Measurements from ENCODE around the gene LRPAP1. TPM values are rescaled to one million over a fixed set of nuclear protein-coding genes. Genes with fewer than 3 reads are reported as not detected.

The LRPAP1 gene
- total RNA-seq, 1 donor from 2014 or later: 88.1 TPM

DNA sequence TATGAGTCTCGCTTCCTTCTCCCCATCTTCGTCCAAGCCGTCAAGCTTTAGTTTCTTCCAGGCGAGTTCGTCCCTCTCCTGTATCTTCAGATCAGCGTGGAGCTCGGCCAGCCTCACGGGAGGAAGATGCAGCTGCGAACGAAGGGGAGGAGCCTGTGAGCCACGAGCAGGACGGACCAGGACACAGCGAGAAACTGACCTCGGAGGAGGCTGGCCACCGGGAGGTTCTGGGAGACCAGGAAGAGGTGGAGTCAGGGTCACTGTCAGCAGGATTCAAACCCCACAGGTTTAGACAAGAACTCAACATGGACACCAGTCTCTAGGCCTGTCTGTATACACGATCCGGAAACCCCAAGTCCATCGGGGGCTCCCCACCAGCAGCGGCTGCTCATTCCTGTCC lies 7.3 kb downstream of the LRPAP1 start:
- intact Hi-C loops (cut with micrococcal nuclease): no loop called here
- H3K4me3 Mint-ChIP-seq: no peak overlapping the region

DNA sequence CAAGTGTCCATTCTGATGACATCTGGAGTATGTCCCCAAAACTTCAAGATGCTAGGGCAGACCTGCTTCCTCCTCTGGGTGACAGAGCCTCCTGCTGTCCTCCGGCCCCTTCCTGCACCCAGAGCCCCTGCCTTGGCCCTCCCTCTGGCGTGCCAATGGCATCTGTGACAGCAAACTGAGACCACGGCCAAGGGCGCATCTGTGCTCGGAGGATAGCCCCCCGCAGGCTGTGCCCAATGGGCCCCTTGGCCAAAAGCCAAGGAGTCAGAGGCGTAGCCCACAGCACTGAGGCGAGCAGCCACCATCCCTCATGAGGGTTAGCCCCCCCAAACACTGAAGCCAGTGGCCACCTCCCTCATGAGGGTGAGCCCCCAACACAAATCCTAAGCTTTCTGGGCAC lies 7.9 kb downstream of the LRPAP1 start:
- Mint-ChIP-seq H3K4me3 (no peak overlapping the region), H3K27me3 (ENCODE audit: insufficient read depth) (no peaks in the 10 kb centered on the region), H3K9me3 (no peaks in the 10 kb centered on the region), H3K4me1 (ENCODE audit: low read depth) (no peaks in the 10 kb centered on the region), H3K36me3 (ENCODE audit: low read depth) (peaks cover 5% of the 10 kb centered on the region), H3K27ac (no peak overlapping the region)
- DNase-seq (ENCODE audit: low spot score): no peak
- intact Hi-C loops (cut with micrococcal nuclease): no loop called here

More for the DNA sequence above, 7.3 kb downstream of the LRPAP1 start:
- DNase-seq (ENCODE audit: low spot score): no peak
- Mint-ChIP-seq H3K36me3 (ENCODE audit: low read depth) (peaks cover 4% of the 10 kb centered on the region), H3K4me1 (ENCODE audit: low read depth) (peaks cover 2% of the 10 kb centered on the region), H3K27me3 (ENCODE audit: insufficient read depth) (no peaks in the 10 kb centered on the region), H3K27ac (no peak overlapping the region), H3K9me3 (no peaks in the 10 kb centered on the region)

DNA sequence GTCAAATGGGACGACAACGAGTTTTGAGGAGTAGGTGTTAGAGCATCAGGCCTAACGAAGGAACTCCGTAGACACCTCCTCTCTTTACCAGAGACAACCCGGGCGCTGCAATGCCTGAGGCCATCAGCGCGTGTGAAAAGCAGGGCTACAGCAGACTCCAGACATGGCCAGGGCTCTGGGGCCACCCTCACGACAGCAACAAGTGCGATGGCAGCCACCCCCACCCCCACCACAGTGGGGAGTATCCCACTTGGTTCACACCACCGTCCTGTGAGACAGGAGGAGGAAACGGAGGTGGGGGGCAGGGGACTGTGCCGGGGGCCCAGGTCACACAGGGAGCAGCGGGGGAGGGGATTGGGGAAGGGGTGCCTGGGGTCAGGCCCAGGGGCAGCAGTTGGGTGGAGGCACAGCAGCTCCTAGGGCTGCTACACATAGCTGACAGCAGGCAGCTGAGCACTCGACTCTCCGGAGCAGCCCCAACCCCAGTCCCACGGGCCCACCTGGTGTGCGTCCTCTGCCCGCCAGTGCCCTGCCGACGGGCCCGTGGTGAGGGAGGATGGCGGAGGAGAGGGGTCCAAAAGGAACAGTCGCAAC lies 8.5 kb downstream of the LRPAP1 start:
- peaks cover 5% of the 10 kb centered on the region for H3K36me3 Mint-ChIP-seq (ENCODE audit: low read depth)
- intact Hi-C loops (cut with micrococcal nuclease): no loop called here
- no peak for DNase-seq (ENCODE audit: low spot score)
- H3K27me3 Mint-ChIP-seq (ENCODE audit: insufficient read depth): no peaks in the 10 kb centered on the region
- H3K27ac Mint-ChIP-seq: no peak overlapping the region
- no peaks in the 10 kb centered on the region for H3K9me3 Mint-ChIP-seq
- H3K4me3 Mint-ChIP-seq: no peak overlapping the region
- no peaks in the 10 kb centered on the region for H3K4me1 Mint-ChIP-seq (ENCODE audit: low read depth)

- H3K27me3 Mint-ChIP-seq (ENCODE audit: insufficient read depth): no peaks in the 10 kb centered on the region
- H3K4me3 Mint-ChIP-seq: no peak overlapping the region
- intact Hi-C loops (cut with micrococcal nuclease): no loop called here
- H3K27ac Mint-ChIP-seq: no peak overlapping the region
- DNase-seq (ENCODE audit: low spot score): no peak
- H3K36me3 Mint-ChIP-seq (ENCODE audit: low read depth): peaks cover 5% of the 10 kb centered on the region
- no peaks in the 10 kb centered on the region for H3K9me3 Mint-ChIP-seq
- no peaks in the 10 kb centered on the region for H3K4me1 Mint-ChIP-seq (ENCODE audit: low read depth)
Observed at GRCh38 chr4:3523146-3523627, 9.0 kb downstream of the LRPAP1 start.

- Mint-ChIP-seq H3K27ac (no peak overlapping the region), H3K4me1 (ENCODE audit: low read depth) (no peaks in the 10 kb centered on the region), H3K27me3 (ENCODE audit: insufficient read depth) (no peaks in the 10 kb centered on the region), H3K4me3 (no peak overlapping the region), H3K36me3 (ENCODE audit: low read depth) (peaks cover 8% of the 10 kb centered on the region), H3K9me3 (no peaks in the 10 kb centered on the region)
- intact Hi-C loops (cut with micrococcal nuclease): no loop called here
- DNase-seq (ENCODE audit: low spot score): no peak
Observed at GRCh38 chr4:3522651-3523050, 9.6 kb downstream of the LRPAP1 start.

DNA sequence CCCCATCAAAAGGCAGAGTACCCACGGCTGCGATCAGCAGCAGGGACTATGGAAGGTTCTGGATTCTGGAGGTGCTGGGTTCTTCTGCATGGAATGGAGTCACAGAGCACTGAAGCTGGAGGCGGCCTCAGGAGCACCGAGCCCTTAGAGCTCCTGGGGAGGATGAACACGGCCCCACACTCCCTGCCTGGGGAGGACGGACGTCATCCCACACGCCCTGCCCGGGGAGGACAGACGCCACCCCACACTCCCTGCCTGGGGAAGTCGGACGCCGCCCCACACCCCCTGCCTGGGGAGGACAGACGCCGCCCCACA lies 9.9 kb downstream of the LRPAP1 start:
- intact Hi-C loops (cut with micrococcal nuclease): no loop called here
- Mint-ChIP-seq H3K4me3 (no peak overlapping the region), H3K9me3 (no peaks in the 10 kb centered on the region), H3K4me1 (ENCODE audit: low read depth) (no peaks in the 10 kb centered on the region), H3K36me3 (ENCODE audit: low read depth) (peaks cover 10% of the 10 kb centered on the region), H3K27ac (no peak overlapping the region), H3K27me3 (ENCODE audit: insufficient read depth) (no peaks in the 10 kb centered on the region)
- no peak for DNase-seq (ENCODE audit: low spot score)

DNA sequence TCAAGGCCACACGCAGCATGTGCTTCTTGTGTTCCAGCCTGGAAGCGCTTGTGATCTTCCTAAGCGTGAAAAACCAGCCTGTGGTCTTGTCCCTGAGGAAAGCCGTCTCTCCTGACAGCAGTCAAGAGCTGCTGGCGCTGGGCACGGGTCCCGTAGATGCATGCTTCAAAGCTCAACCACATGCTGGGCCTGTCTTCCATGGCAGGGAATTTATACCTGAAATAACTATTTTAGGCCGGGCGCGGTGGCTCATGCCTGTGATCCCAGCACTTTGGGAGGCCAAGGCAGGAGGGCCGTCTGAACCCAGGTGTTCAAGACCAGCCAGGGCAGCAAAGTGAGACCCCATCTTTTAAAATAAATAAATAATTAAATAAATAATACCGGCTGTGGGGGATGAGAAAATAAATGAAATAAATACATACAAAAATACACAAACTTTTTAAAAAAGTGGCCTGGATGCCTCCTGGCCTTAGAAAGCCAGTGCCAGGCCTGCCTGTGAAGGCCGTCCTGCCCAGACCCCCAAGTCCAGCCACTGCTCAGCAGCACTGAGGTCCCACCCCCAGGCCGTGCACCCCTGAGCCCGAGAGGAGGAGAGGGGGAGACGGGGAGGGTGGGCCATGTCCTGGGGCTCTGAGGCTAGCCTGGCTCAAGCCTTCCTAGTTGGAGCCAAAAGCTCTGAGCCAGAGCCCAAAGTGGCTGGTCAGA lies 10.4 kb downstream of the LRPAP1 start:
- peaks cover 12% of the 10 kb centered on the region for H3K36me3 Mint-ChIP-seq (ENCODE audit: low read depth)
- no peak for DNase-seq (ENCODE audit: low spot score)
- intact Hi-C loops (cut with micrococcal nuclease): no loop called here
- no peaks in the 10 kb centered on the region for H3K27me3 Mint-ChIP-seq (ENCODE audit: insufficient read depth)
- H3K9me3 Mint-ChIP-seq: no peaks in the 10 kb centered on the region
- no peak overlapping the region for H3K4me3 Mint-ChIP-seq
- no peaks in the 10 kb centered on the region for H3K4me1 Mint-ChIP-seq (ENCODE audit: low read depth)
- H3K27ac Mint-ChIP-seq: no peak overlapping the region

- H3K9me3 Mint-ChIP-seq: no peaks in the 10 kb centered on the region
- H3K4me3 Mint-ChIP-seq: no peak overlapping the region
- H3K27ac Mint-ChIP-seq: no peak overlapping the region
- no peaks in the 10 kb centered on the region for H3K27me3 Mint-ChIP-seq (ENCODE audit: insufficient read depth)
- H3K36me3 Mint-ChIP-seq (ENCODE audit: low read depth): peaks cover 13% of the 10 kb centered on the region
- intact Hi-C loops (cut with micrococcal nuclease): no loop called here
- no peaks in the 10 kb centered on the region for H3K4me1 Mint-ChIP-seq (ENCODE audit: low read depth)
- DNase-seq (ENCODE audit: low spot score): no peak
Observed at GRCh38 chr4:3520796-3521600, 11.2 kb downstream of the LRPAP1 start.

GRCh38 chr4:3520276-3520675 lies 11.9 kb downstream of the LRPAP1 start:
- no peak for DNase-seq (ENCODE audit: low spot score)
- Mint-ChIP-seq H3K36me3 (ENCODE audit: low read depth) (peaks cover 17% of the 10 kb centered on the region), H3K4me1 (ENCODE audit: low read depth) (no peaks in the 10 kb centered on the region), H3K4me3 (no peak overlapping the region), H3K27ac (no peak overlapping the region), H3K27me3 (ENCODE audit: insufficient read depth) (no peaks in the 10 kb centered on the region), H3K9me3 (no peaks in the 10 kb centered on the region)
- intact Hi-C loops (cut with micrococcal nuclease): no loop called here

DNA sequence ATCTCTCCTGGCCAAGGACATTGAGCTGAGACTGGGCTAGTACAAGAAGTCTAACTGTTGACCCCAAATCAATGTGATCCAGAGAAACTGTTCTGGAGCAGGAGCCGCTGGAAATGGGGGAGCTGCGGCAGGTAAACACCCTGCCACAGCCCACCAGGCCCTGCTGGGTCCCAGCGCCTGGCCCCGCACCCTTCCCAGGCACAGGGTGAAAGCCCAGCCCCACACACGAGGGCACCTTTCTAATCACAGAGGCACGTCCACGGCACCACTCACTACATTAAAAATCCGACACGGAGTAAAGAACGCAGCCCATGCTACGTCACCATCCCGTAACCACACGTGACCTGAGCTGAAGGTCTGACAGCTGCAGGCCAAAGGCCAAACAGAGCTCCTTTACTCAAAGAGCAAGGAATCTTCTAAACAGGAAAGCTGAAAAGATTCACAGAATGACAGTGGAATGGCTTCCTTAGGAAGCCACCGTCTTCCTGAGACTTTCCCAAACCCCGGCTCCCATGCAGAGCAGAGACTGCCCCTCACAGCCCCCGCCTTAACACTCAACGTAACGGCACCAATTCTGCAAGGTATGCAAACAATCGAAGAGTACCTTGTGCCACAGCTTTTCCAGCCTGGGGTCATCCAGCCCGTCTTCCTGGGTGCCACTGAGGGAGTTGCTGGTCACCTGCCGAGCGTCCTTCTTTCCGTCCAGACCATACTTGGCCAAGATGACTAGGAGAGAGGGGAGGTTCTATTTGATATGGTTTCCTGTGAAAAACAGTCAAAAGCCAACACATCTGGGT lies 12.6 kb downstream of the LRPAP1 start:
- Mint-ChIP-seq H3K9me3 (no peaks in the 10 kb centered on the region), H3K27me3 (ENCODE audit: insufficient read depth) (no peaks in the 10 kb centered on the region), H3K4me1 (ENCODE audit: low read depth) (no peaks in the 10 kb centered on the region), H3K36me3 (ENCODE audit: low read depth) (peaks cover 19% of the 10 kb centered on the region), H3K27ac (no peak overlapping the region), H3K4me3 (no peak overlapping the region)
- no peak for DNase-seq (ENCODE audit: low spot score)
- intact Hi-C loops (cut with micrococcal nuclease): no loop called here

- intact Hi-C loops (cut with micrococcal nuclease): no loop called here
- Mint-ChIP-seq H3K4me3 (no peak overlapping the region), H3K9me3 (no peaks in the 10 kb centered on the region), H3K4me1 (ENCODE audit: low read depth) (no peaks in the 10 kb centered on the region), H3K27ac (no peak overlapping the region), H3K36me3 (ENCODE audit: low read depth) (peaks cover 20% of the 10 kb centered on the region), H3K27me3 (ENCODE audit: insufficient read depth) (no peaks in the 10 kb centered on the region)
- no peak for DNase-seq (ENCODE audit: low spot score)
Observed at GRCh38 chr4:3518941-3519340, 13.3 kb downstream of the LRPAP1 start.

GRCh38 chr4:3518511-3518880 lies 13.7 kb downstream of the LRPAP1 start:
- H3K4me1 Mint-ChIP-seq (ENCODE audit: low read depth): no peaks in the 10 kb centered on the region
- no peak overlapping the region for H3K4me3 Mint-ChIP-seq
- H3K27me3 Mint-ChIP-seq (ENCODE audit: insufficient read depth): no peaks in the 10 kb centered on the region
- no peaks in the 10 kb centered on the region for H3K9me3 Mint-ChIP-seq
- intact Hi-C loops (cut with micrococcal nuclease): no loop called here
- H3K36me3 Mint-ChIP-seq (ENCODE audit: low read depth): peaks cover 25% of the 10 kb centered on the region
- no peak overlapping the region for H3K27ac Mint-ChIP-seq
- no peak for DNase-seq (ENCODE audit: low spot score)

Measured in activated T-helper 1 cell treated with anti-CD3 and anti-CD28 coated beads, Interleukin-12 subunit alpha, Interleukin-12 subunit beta, Interleukin-2, Interleukin-4 antibody, amounts not matched to agents 30 ng/mL and 10 ng/mL and 1 ng/mL, durations not matched to agents 14 hours and 24 hours and 36 hours (primary cell).